HG03558 (cell line): Measurements from ENCODE around the gene SLIT3.
"Not testable (repeated sequence)": the region's sequence is repeated elsewhere in the genome, so short reads cannot be mapped to it uniquely, and the experiment has no call there.

ENCODE experiments used
- ATAC-seq: cut with Tn5 transposase; IDR thresholded peaks from one replicate; pipeline ENCODE4 v1.9.1; 2021; ENCODE audit warnings: moderate number of reproducible peaks; ENCODE audit not compliant: unreplicated experiment; ENCODE audit errors: extremely low read depth

Gene SLIT3

DNA sequence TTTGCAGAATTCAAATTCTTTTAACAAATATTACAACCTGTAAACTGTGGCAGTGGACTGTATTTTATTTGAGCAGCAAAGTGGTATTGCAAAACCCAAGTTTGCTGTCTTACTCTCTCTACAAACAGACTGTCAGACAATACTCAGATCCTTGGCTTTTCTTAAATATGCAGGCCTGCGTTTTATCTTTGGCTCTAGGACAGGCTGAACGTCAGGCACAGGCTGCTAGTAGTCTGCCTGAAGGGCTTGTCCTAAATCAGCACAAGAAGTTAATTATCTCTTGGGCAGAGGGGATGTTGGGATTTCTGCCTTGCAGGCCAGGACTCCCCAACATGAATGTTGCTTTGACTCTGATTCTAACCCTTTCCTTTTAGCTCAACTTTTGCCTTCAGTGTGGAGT is 147.5 kb downstream of the SLIT3 start:
- ATAC-seq: no peak

DNA sequence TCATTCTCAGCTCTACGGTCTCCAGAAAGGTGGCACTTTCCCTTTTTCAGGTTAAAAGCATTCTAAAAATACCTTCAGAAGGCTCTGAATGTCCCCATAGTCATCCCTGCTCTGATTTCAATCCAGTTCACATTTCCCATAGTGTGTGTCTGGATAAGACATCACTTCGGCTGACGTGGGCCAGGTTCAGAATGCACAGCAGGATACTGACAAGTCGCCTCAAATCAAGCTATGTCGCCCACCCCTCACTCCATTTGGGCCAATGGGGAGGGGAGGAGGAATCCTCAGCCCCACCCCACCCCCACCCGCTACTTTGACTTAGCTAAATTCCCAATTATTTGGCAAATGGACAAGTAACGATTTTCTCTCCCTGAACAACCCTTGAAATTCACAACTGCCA is 148.0 kb downstream of the SLIT3 start:
- no peak for ATAC-seq

DNA sequence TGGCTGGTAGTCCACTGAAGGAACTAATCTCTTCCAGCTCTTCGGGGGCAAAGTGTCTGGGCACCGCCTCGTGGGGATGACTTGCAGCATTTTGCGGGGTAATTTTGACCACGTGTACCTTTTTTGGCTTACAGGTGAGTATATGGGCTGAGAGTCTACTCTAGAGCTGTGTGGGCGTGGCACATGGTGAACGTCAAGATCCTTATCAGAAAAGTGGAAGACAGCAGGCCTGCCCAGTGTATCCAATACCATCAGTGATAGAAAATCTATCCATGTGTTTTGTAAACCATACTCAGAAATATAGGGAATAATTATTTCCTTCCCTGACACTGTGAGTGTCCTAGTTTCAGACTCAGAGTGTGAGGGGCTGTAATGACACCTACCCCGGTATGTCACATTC is 148.5 kb downstream of the SLIT3 start:
- ATAC-seq: no peak

DNA sequence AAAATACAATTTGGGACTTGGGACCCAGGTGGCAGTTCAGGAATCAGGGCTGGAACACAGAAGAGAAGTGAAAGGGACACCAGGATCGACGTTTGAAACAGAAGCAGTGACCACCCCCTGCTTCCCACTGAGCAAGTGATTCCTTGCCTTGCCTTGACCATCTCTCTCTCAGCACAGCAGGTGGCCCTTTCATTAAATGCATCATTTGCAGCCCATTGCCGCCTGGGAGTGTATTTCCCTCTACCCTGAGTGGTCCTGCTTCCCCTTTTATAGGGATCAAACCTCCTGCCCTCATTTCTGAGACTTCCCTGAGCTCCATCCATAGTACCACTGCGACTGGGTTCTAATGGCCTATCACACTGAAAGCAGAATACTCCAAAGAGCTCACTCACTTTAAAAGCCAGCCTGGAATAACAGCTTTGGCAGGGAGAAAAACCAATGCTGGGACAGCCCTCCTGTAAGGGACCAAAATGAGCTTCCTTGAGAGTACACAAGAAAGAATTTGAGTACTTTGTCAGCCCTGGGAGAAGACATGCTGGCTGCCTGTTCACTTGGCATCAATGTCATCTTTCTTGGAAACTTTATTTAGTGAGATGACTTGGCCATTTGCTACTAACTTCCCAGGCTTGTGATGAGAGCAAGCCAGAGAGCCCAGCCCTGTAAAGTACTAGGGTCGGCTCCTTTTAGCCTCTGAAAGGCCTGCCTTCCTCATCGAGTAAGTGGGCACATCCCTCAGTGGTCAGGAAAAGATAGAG is 149.7 kb downstream of the SLIT3 start:
- no peak for ATAC-seq

DNA sequence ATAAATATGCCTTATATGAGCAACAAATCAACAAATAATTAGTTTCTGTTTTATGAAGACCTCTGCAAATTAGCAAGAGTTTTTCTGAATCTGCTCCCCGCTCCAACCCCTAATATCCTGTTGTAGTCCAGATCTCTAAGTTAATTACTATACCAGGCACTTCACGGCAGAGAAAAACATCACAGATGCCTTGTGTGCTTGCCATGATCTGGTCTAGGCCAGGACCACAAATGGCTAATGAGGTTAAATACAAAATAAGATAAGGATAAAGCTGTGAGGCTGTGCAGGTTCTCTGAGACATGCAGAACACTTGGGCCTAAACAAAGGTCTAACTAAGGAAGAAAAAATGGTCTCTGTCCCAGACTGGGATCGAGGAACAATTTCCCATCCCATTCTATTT is 150.8 kb downstream of the SLIT3 start:
- ATAC-seq: no peak

DNA sequence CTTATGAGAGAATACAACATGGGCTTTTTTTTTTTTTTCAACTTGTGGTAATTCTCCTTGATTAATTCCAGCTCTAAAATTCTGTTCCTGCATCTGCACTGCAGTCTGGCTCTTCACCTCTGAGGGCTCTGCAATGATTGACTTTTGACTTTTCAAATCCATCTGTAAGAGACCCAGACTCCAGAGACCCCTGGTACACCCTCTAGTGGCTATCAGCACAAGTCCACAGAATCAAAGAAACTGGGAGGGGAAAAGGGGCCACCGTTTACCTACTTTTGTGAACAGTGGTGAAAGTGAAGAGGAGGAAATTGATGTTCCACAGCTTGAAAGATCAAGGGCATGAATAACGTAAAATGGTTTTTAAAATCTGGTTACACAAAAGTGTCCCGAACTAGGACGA is 151.6 kb downstream of the SLIT3 start:
- no peak for ATAC-seq

DNA sequence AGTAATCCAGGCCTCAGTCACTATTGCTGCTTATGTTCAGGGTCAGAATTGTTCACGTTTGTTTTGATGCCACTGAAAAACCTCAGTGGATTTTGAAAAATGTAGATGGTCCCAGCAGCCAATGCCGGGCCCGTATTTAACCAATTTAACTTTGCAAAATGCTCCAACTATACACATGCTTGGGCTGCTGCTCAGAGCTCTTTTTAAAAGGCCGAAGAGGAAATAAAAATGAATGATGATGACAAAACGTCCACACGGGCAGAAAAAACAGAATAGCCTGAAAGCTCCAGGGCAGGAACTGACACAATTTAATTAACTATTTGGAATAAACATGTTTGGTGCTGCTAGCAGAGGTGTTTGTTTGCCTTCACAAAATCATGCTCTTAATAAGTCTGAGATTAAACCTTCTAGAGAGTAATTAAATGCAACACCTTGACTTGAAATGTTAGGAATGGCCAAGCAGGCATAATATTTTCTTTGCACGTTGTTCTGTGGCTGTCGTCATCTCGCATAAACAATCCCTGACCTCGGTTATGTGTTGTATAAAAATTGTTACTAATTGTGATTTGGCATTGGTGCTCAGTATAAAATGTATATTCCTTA is 152.7 kb downstream of the SLIT3 start:
- ATAC-seq: no peak

DNA sequence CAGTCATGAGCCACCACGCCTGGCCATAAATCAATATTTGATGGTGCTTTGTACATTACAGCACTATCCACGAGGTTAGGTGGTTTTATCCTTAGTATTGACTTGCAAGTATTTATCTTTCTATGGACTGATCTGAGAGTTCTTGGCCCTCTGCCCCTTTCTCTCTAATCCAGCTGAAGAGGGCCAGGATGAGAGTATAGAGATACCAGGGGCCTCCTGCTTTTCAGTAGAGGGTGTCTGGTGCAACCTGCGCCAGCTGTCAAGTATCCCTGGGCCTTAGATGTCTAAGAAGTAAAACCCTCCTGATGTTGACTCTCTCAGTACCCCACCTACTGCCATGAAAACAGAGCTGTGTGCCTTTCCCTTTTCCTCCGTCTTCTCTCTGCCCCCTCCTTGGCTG is 153.4 kb downstream of the SLIT3 start:
- ATAC-seq: no peak

DNA sequence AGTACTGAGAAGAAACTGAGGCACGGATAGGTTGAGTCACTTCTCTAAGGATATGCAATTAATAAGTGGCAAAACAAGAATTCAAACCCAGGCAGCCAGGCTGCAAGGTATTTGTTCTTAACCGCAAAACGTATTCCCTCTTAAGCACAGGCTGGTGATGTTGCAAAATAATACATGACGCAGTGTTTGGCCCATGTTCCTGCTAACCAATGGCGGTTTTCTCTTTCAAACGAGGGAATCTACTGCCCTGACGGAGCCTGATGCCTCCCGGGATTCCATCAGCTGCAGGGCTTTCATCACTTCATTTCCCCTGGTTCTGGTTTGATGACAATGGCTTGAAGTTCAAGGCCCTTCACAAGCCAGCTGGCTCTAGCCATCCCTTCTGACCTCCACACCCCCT is 154.8 kb downstream of the SLIT3 start:
- no peak for ATAC-seq

DNA sequence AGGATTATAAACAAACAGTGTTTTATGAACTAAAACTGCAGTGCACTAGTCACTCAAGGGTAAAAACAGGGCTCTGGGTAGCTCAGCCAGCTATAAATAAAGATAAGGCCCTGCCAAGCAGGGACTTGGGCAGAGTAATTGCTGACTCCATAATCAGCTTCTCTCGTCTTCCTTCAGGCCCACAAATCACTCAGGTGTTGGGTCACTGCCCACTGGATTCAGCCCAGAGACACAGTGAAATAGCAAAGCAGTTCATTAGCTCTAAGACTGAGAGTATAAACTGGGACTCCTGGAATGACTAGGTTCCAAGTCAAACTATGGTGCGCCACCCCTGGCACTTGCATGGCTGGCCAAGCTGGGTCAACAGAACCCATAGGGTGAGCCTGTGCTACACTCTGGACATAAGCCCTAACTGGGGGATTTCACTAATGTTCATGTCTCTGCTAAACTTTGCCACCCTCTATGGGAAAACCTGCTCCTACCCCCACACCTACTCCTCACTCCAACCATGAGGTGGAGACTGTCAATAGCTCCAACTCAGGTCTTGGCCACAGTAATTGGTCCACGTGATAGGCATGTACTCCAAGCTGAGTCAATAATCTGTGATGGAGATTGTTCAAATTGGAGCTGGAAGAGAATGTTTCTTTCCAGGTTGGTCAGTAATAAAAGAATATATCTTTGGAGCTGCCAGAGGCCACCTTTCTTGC is 158.5 kb downstream of the SLIT3 start:
- ATAC-seq: no peak

DNA sequence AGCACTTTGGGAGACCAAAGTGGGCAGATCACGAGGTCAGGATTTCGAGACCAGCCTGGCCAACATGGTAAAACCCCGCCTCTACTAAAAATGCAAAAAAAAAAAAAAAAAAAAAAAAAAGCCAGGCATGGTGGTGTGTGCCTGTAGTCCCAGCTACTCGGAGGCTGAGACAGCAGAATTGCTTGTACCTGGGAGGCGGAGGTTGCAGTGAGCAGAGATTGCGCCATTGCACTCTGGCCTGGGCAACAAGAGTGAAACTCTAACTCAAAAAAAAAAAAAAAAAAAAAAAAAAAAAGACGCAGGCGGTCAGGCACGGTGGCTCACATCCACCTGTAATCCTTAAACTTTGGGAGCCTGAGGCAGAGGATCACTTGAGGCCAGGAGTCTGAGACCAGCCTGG is 160.7 kb downstream of the SLIT3 start:
- not testable (repeated sequence) for ATAC-seq

DNA sequence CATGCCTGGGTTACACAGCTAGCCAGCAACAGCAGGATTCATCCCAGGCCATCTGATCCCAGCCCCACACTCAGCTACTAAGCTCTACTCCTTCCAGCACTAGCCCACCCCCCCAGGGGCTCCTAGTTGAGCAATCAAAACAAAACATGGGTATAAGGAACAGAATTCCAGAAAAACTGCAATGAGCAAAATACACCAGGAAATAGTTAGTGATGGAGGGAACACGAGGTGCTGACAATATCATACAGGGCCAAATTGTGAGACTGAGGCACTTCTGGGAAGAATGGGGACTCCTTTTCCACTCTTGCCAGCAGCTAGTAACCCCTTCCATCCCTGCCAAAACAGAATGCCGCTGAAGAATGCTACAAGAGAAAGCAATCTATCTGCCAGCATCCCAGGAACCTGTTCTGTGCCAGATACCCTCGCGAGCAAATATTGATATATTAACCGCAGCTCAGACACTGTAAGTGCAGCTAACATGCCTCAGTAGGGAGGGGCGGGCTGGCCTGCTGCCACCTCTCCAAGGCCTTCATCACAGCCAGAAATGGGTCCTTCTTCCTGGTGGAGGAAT is 161.4 kb downstream of the SLIT3 start:
- ATAC-seq: no peak

DNA sequence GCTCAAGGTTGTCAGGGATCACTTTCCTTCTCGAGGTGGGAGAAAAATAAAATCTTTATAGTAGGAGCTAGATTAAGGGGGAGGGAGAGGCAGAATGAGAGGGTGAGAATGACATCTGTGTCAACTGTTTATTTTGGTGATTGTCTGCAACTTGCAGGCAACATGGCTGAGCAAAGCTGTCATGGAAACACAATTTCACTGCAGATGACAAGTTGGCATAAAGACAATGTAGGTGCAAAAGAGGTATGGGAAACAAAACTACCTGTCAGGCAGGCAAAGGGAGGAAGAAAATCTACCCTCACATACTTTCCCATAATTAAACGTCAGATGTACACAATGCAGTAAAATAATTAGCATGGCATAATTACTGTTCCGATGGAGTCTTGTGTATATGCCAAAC is 167.4 kb downstream of the SLIT3 start:
- no peak for ATAC-seq

DNA sequence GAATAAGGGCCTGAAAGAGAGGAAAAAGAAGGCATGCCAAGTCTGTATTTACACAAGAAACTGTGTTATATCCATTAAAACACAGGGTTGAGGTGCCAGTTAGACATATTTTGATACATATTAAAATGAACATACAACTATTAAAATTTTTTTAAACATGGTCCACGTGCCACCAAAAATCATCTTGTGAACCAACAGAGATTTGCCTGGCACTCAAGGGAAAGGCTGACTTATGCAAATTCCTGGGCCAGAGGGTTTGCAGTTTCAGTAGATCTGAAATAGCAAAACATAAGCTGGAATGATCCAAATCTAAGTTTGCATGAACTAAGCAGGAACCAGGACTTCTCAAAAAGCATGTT is 168.7 kb downstream of the SLIT3 start:
- ATAC-seq: no peak

DNA sequence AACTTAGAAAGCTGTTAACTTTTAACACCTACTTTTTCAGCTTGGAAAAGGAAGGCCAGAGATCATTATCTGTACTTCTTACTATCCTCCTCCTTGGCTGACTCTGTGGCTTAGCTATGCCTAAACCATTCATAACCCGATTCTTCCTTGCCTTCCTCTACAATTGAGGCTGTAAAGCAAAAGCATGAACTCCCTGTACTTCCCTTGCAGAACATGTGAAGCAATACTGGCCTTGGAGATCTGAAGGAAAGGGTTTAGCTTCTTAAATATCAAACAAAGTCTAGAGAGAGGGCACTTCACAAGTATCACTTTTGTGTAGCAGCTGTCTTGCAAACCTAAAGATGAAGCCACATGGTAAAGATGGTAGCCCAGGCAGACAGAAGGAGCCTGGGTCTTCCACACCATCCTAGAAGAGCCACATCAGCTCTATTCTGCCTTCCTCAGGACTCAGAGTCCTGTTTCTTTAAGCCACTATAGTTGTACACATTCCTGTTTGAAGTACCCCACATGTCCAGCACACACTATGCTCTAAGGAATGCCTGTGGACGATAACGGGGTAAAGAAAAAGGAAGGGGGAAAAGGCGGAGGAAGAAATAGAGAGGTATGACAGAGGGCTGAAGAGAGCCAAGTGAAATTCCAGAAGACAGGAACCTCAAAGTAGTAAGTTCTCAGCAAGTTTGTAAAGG is 169.2 kb downstream of the SLIT3 start:
- ATAC-seq: no peak

DNA sequence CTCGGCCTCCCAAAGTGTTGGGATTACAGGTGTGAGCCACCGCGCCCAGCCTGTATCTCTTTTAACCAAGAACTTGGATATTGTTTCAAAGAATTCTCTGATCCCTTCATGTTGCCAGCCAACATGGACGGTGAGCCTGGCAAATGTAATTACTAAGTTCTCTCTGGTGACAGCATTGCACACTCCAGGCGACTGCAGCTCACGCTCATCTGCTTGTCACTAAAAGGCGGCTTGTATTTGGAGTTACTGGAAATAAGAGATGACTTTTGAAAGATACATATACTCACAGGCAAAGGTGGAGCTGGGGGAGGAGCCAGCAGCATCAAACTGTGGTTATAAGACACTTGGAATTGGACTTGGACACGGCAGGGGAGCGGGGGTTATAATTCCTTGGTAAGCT is 172.3 kb downstream of the SLIT3 start:
- no peak for ATAC-seq

DNA sequence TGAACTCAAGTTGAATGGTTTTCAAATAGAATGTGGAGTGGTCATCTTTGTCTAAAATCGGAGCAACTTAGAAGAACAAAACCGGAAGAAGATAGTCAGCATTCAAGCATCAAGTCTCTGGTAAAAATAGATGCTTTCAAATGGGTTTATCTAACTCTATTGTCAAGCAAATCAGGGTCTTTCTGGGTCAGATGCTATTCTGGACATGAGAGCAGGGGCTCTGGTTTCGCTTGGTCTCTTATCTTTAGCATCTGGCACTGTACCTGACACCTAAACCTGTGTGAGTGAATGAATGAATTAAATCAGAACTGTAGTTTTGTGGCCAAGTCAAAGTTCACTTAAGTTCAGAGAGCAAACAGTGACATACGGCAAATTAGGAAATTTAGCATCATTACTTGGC is 173.5 kb downstream of the SLIT3 start:
- no peak for ATAC-seq

DNA sequence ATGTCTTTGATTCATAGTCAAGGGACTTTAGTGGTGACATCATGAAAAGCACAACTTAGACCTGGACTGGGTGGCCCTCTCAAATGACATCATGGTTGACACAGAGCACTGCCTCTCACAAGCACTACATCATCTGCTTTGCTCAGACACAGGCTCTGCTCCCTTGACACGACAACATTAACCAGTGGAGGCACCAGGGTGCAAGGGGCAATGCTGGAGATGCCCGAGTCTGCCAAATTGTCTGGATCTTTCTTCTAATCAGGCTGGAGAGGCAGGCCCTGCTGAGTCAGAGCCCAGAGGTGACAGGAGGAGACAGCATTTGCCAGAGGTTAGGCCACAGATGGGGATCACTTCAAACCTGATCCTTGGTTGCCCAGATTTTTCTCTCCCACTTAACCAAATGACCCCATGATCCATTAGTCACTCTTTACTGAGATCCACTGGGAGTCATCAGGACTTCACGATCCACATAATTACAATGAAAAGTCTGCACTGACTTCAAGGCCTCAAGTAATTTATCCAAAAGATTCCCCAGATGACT is 174.4 kb downstream of the SLIT3 start:
- no peak for ATAC-seq

DNA sequence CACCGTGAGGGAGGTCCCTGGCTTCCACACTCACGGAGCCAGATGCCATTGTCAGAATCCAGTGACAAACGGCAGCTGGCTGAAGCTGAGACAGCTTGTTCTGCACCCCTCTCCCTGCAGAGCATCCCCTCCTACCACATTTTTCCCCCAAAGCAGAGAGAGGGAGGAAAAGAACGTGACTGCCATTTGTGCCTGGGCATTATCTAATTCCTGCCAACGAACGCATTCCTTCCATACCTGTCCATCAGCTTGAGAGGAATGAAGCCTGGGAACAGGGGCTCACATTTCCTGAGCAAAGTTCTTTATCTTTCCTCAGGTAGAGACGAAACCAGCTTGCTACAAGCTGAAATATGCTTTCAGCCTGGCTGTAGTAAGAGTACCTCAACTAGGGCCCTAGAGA is 175.4 kb downstream of the SLIT3 start:
- no peak for ATAC-seq

DNA sequence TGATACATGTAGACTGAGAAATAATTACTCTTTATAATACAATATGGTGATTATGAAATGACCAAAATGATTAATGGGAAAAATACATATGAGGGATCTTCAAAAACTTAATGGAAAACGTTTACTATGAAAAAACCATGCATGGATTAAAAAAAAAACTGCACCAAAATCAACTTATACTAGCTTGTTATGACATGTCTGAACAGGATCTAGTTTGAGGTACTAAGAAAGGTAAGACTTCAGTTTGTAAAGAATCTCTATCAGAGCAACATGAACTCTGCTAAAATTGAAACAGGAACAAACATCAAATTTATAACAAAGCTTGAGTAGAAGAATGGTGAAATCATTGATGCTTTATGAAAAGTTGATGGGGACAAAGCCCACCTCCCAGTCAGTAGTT is 178.0 kb downstream of the SLIT3 start:
- ATAC-seq: no peak
